ENCODE data around the gene TDRD9. TPM values are rescaled to one million over a fixed set of nuclear protein-coding genes. Genes with fewer than 3 reads are reported as not detected.

Gene TDRD9
- total RNA-seq, 1 experiment from 2014 or later: not detected

DNA sequence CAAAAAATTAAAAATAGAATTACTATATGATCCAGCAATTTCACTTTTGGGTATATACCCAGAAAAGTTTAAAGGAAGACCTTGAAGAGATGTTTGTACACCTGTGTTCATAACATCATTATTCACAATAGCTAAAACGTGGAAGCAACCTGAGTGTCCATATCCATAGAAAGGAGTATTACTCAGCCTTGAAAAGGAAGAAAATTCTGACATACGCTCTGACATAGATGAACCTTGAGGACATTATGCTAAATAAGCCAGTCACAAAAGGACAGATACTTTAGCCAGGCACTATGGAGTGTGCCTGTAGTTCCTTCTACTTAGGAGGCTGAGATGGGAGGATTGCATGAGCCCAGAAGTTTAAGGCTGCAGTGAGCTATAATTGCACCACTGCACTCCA lies 20.2 kb downstream of the TDRD9 start:
- Histone ChIP-seq H3K9me3 (ENCODE audit: control insufficient read depth, insufficient read depth, low read depth, low read length) (peaks cover 3% of the 10 kb centered on the region; the same call in 1 of the 2 replicates), H3K27me3 (ENCODE audit: control insufficient read depth, insufficient read depth, low read length) (0 out of 2 replicates have a peak, but pooled peaks cover 3% of the 10 kb centered on the region), H3K27ac (ENCODE audit: low read length) (no peak overlapping the region), H3K4me1 (ENCODE audit: control insufficient read depth, insufficient read depth, low read length) (no peaks in the 10 kb centered on the region), H3K4me3 (ENCODE audit: low read depth in 2 of 2, low read length in 2 of 2) (no peak overlapping the region), H3K36me3 (ENCODE audit: control insufficient read depth, insufficient read depth, low read length) (no peaks in the 10 kb centered on the region)
- DNase-seq (ENCODE audit: low read depth, low spot score): no peak
- in situ Hi-C loops (cut with HindIII; ENCODE audit: low pct_unique_long_range_greater_than_20kb, low sequenced_read_pairs): no loop called here
- no TSS peak for BruUV-seq (replicated peaks)
- no peak for ATAC-seq
- TF ChIP-seq TCF7L2 (IDR thresholded peaks at IDR 0.05; ENCODE audit: low read depth, low read length) (no peak), POLR2AphosphoS5 (IDR thresholded peaks at IDR 0.05; ENCODE audit: low read depth, low read length) (no peak), SIN3A (IDR thresholded peaks at IDR 0.05; ENCODE audit: borderline replicate concordance, insufficient read depth, low read depth, low read length) (no peak)
- TF ChIP-seq, protein P1, sequence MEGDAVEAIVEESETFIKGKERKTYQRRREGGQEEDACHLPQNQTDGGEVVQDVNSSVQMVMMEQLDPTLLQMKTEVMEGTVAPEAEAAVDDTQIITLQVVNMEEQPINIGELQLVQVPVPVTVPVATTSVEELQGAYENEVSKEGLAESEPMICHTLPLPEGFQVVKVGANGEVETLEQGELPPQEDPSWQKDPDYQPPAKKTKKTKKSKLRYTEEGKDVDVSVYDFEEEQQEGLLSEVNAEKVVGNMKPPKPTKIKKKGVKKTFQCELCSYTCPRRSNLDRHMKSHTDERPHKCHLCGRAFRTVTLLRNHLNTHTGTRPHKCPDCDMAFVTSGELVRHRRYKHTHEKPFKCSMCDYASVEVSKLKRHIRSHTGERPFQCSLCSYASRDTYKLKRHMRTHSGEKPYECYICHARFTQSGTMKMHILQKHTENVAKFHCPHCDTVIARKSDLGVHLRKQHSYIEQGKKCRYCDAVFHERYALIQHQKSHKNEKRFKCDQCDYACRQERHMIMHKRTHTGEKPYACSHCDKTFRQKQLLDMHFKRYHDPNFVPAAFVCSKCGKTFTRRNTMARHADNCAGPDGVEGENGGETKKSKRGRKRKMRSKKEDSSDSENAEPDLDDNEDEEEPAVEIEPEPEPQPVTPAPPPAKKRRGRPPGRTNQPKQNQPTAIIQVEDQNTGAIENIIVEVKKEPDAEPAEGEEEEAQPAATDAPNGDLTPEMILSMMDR (IDR thresholded peaks at IDR 0.05): no peak
- TF ChIP-seq, protein P2, sequence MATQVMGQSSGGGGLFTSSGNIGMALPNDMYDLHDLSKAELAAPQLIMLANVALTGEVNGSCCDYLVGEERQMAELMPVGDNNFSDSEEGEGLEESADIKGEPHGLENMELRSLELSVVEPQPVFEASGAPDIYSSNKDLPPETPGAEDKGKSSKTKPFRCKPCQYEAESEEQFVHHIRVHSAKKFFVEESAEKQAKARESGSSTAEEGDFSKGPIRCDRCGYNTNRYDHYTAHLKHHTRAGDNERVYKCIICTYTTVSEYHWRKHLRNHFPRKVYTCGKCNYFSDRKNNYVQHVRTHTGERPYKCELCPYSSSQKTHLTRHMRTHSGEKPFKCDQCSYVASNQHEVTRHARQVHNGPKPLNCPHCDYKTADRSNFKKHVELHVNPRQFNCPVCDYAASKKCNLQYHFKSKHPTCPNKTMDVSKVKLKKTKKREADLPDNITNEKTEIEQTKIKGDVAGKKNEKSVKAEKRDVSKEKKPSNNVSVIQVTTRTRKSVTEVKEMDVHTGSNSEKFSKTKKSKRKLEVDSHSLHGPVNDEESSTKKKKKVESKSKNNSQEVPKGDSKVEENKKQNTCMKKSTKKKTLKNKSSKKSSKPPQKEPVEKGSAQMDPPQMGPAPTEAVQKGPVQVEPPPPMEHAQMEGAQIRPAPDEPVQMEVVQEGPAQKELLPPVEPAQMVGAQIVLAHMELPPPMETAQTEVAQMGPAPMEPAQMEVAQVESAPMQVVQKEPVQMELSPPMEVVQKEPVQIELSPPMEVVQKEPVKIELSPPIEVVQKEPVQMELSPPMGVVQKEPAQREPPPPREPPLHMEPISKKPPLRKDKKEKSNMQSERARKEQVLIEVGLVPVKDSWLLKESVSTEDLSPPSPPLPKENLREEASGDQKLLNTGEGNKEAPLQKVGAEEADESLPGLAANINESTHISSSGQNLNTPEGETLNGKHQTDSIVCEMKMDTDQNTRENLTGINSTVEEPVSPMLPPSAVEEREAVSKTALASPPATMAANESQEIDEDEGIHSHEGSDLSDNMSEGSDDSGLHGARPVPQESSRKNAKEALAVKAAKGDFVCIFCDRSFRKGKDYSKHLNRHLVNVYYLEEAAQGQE (IDR thresholded peaks at IDR 0.05; ENCODE audit: insufficient read depth in 1 of 2, low read depth in 2 of 2, low read length in 1 of 2): no peak
- POLR2A ChIA-PET: no interaction called here
- CTCF ChIA-PET: no interaction called here
- intact Hi-C loops (cut with micrococcal nuclease; ENCODE audit: unreplicated experiment): no loop called here

DNA sequence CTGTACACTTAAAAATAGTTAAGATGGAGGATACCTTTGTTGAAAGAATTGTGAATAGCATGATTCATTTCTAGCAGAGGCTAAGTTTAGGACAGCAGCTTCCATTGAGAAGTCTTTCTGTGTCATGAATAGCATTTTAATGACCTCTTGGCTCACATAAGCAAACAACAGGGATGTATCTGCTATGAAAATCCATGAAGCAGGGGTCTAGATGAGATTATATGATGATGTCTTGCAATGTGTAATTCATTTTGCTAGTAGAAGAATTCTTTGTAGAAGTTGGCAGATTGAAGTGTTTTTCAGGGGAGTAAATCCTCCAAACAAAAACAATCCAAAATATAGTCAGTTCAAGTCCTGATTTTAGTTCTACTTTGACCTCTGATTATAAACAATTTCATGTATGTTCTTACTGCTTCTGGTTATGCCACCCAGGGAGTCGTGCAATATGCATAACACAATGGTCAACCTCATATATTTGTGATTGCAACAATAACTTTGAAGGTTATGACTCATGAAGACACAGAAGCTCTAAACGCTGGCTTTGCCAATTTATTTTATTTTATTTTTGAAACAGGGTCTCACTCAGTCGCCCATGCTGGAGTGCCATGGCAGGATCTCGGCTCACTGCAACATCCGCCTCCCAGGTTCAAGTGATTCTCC lies 21.0 kb downstream of the TDRD9 start:
- ATAC-seq (no peak), DNase-seq (ENCODE audit: low read depth, low spot score) (no peak)
- CTCF ChIA-PET: no interaction called here
- H3K27ac ChIP-seq (ENCODE audit: low read length): no peak overlapping the region
- peaks cover 3% of the 10 kb centered on the region; the same call in 1 of the 2 replicates for H3K9me3 ChIP-seq (ENCODE audit: control insufficient read depth, insufficient read depth, low read depth, low read length)
- H3K4me1 ChIP-seq (ENCODE audit: control insufficient read depth, insufficient read depth, low read length): no peaks in the 10 kb centered on the region
- 0 out of 2 replicates have a peak, but pooled peaks cover 3% of the 10 kb centered on the region for H3K27me3 ChIP-seq (ENCODE audit: control insufficient read depth, insufficient read depth, low read length)
- no peaks in the 10 kb centered on the region for H3K36me3 ChIP-seq (ENCODE audit: control insufficient read depth, insufficient read depth, low read length)
- intact Hi-C loops (cut with micrococcal nuclease; ENCODE audit: unreplicated experiment) (no loop called here), in situ Hi-C loops (cut with HindIII; ENCODE audit: low pct_unique_long_range_greater_than_20kb, low sequenced_read_pairs) (no loop called here)
- POLR2A ChIA-PET: no interaction called here
- no TSS peak for BruUV-seq (replicated peaks)
- H3K4me3 ChIP-seq (ENCODE audit: low read depth in 2 of 2, low read length in 2 of 2): no peak overlapping the region
- TF ChIP-seq, protein P2 (IDR thresholded peaks at IDR 0.05; ENCODE audit: insufficient read depth in 1 of 2, low read depth in 2 of 2, low read length in 1 of 2): no peak
- TF ChIP-seq SIN3A (IDR thresholded peaks at IDR 0.05; ENCODE audit: borderline replicate concordance, insufficient read depth, low read depth, low read length) (no peak), TCF7L2 (IDR thresholded peaks at IDR 0.05; ENCODE audit: low read depth, low read length) (no peak), POLR2AphosphoS5 (IDR thresholded peaks at IDR 0.05; ENCODE audit: low read depth, low read length) (no peak)
- TF ChIP-seq, protein P1 (IDR thresholded peaks at IDR 0.05): no peak

Measured in Panc1 (cell line).